SIG-M5 treated with dmso at 0.1 percent for 504 hours (cell line): ENCODE results near the gene ALDH1A2.

Source experiments
- DNase-seq: peaks from one replicate; lab custom pipeline; 2025; ENCODE audit not compliant: unreplicated experiment; lab: John Stamatoyannopoulos, UW

Gene ALDH1A2

DNA sequence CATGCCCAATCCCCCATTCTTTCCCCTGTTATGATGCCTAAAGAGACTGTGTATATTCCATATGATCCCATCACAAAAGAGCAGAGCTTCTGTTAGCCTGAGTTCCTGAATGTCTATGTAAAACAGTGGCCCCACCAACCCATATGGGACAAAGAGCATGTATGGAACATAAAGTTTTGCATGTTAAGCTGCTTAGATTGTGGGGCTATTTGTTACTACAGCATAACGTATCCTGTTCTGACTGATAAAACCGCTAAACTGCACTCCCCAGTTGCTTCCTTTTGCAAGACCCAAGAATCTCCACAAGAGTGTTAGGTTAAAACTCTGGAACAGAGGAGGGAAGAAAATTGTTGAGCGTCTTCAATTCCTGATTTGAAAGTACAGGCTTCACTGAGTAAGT is 154.8 kb downstream of the ALDH1A2 start:
- no peak for DNase-seq

DNA sequence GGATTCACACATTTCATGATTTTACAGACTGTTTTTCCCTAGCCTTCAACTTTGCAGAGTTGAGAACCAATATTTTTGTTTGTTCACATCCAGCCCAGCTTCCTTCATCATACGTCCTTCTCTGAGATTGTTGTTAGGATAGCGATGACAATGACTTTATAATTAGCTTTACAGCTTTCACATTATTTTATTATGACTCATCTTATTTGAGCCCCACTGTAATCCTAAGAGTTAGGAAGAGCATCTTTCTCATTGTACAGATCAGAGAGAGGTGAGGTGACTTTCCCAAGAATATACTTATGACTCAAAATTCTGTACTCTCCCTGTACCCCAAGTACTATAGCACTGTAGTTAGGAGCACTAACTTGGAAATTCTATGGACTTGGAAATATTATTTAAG is 156.1 kb downstream of the ALDH1A2 start:
- DNase-seq, result no peak

DNA sequence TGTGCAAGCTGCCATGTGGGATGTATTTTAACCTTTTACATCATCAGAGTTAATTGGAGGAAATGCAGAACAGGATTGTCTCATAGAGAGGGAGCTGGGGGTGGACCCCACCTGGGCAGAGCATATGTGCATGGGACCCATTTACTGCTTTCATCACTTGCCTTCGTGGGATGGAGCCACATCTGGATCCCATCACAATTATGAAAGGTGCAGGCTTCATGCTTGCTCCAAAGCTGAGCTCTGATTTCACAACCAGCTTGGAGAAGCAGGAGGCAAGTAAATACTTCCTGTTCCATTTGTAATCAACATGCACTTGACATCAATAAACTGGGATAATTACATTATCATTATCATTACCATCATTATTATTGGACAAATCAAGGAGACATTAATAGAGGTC is 161.9 kb downstream of the ALDH1A2 start:
- no peak for DNase-seq
